ENCODE measurements around the gene HDAC9. TPM values are rescaled to one million over a fixed set of nuclear protein-coding genes. Genes with fewer than 3 reads are reported as not detected.
"Not testable (repeated sequence)": the region's sequence is repeated elsewhere in the genome, so short reads cannot be mapped to it uniquely, and the experiment has no call there.

Gene HDAC9
- total and polyA plus RNA-seq, 2 of the 13 experiments (the other 11 are each of a cell fraction or from before 2014, with no cell fraction given) = 0.05 to 0.07 TPM

- FAIRE-seq (no peak), DNase-seq (ENCODE audit: low spot score) (no peak), ATAC-seq (no peak)
- Histone ChIP-seq H3K4me3 (replicated peaks in 1 of 3; ENCODE audit: insufficient read depth in 1 of 3, low read depth in 2 of 3, low read length in 3 of 3) (no peak overlapping the region), H3K27ac (ENCODE audit: extremely low read length, insufficient read depth, low read length) (no peak overlapping the region), H3K9ac (ENCODE audit: insufficient read depth, low read depth, low read length) (no peak overlapping the region), H3K36me3 (replicated peaks in 1 of 2; ENCODE audit: control insufficient read depth in 1 of 2, insufficient read depth in 2 of 2, low read length in 2 of 2) (no peaks in the 10 kb centered on the region), H2AFZ (ENCODE audit: low read length) (no peak overlapping the region), H4K20me1 (ENCODE audit: insufficient read depth, low read length) (no peaks in the 10 kb centered on the region), H3K4me1 (ENCODE audit: insufficient read depth, low read length) (no peaks in the 10 kb centered on the region), H3K9me3 (ENCODE audit: low read length) (peaks cover 17% of the 10 kb centered on the region), H3K4me2 (ENCODE audit: low read depth, low read length) (no peak overlapping the region), H3K79me2 (ENCODE audit: insufficient read depth, low read length) (no peaks in the 10 kb centered on the region), H3K27me3 (ENCODE audit: control insufficient read depth in 1 of 2, insufficient read depth in 2 of 2, low read length in 2 of 2) (no peaks in the 10 kb centered on the region)
- WGBS (ENCODE audit: low lambda C conversion rate) = 42% methylated on average over 18 of the region's 18 CpGs
- intact Hi-C loops (cut with micrococcal nuclease; ENCODE audit: unreplicated experiment) = no loop called here
- TF ChIP-seq MAZ (IDR thresholded peaks at IDR 0.05; ENCODE audit: borderline replicate concordance, low read depth, low read length) (no peak), MAZ (CRISPR knock-in tag; IDR thresholded peaks at IDR 0.05; ENCODE audit: low read depth) (no peak), ZNF329 (CRISPR knock-in tag; IDR thresholded peaks at IDR 0.05; ENCODE audit: low read depth) (no peak), ZBTB7B (CRISPR knock-in tag; IDR thresholded peaks at IDR 0.05) (no peak), TEAD3 (CRISPR knock-in tag; optimal IDR thresholded peaks at IDR 0.05; ENCODE audit: borderline replicate concordance) (no peak), ZNF124 (CRISPR knock-in tag; IDR thresholded peaks at IDR 0.05) (no peak), ZNF75D (CRISPR knock-in tag; IDR thresholded peaks at IDR 0.05; ENCODE audit: borderline replicate concordance) (no peak)
- no TSS peak for BruUV-seq (replicated peaks)
- in situ Hi-C loops (cut with HindIII; ENCODE audit: extremely low pct_ligation_motif_present, low pct_unique_long_range_greater_than_20kb) = no loop called here
- POLR2A ChIA-PET = no interaction called here
- CTCF ChIA-PET (ENCODE audit: low intra/inter-chr PET ratio, low total read pairs) = no interaction called here
Measured at GRCh38 chr7:18727115-18727870, 231.7 kb downstream of the HDAC9 start.

DNA sequence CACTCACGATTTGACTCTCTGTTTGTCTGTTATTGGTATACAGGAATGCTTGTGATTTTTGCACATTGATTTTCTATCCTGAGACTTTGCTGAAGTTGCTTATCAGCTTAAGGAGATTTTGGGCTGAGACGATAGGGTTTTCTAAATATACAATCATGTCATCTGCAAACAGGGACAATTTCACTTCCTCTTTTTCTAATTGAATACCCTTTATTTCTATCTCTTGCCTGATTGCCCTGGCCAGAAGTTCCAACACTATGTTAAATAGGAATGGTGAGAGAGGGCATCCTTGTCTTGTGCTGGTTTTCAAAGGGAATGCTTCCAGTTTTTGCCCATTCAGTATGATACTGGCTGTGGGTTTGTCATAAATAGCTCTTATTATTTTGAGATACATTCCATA, 240.5 kb downstream of the HDAC9 start:
- DNase-seq (ENCODE audit: low spot score); H4K20me1 ChIP-seq (ENCODE audit: insufficient read depth, low read length); FAIRE-seq; ATAC-seq; H3K9ac ChIP-seq (ENCODE audit: insufficient read depth, low read depth, low read length); H3K4me1 ChIP-seq (ENCODE audit: insufficient read depth, low read length); CTCF ChIA-PET (ENCODE audit: low intra/inter-chr PET ratio, low total read pairs); H3K4me2 ChIP-seq (ENCODE audit: low read depth, low read length); BruUV-seq (replicated peaks); H3K4me3 ChIP-seq (replicated peaks in 1 of 3; ENCODE audit: insufficient read depth in 1 of 3, low read depth in 2 of 3, low read length in 3 of 3); H3K27ac ChIP-seq (ENCODE audit: extremely low read length, insufficient read depth, low read length); H3K36me3 ChIP-seq (replicated peaks in 1 of 2; ENCODE audit: control insufficient read depth in 1 of 2, insufficient read depth in 2 of 2, low read length in 2 of 2); H2AFZ ChIP-seq (ENCODE audit: low read length); H3K79me2 ChIP-seq (ENCODE audit: insufficient read depth, low read length); intact Hi-C loops (cut with micrococcal nuclease; ENCODE audit: unreplicated experiment); H3K27me3 ChIP-seq (ENCODE audit: control insufficient read depth in 1 of 2, insufficient read depth in 2 of 2, low read length in 2 of 2); in situ Hi-C loops (cut with HindIII; ENCODE audit: extremely low pct_ligation_motif_present, low pct_unique_long_range_greater_than_20kb); POLR2A ChIA-PET: not testable (repeated sequence)
- WGBS (ENCODE audit: low lambda C conversion rate) = 0% methylated on average over 2 of the region's 2 CpGs
- peaks cover 23% of the 10 kb centered on the region for H3K9me3 ChIP-seq (ENCODE audit: low read length)
